Stimulated activated CD4-positive, alpha-beta T cell treated with anti-CD3 and anti-CD28 coated beads, TNF-alpha, amount 100 ng/mL, for 24 hours (primary cell): ENCODE measurements around the gene POMC.
"Not testable (repeated sequence)": the region's sequence is repeated elsewhere in the genome, so short reads cannot be mapped to it uniquely, and the experiment has no call there.

Source experiments
- DNase-seq, 3 experiments: peaks; one replicate each; pipeline ENCODE4 v3.0.0-alpha.2; 2020; ENCODE audit warnings: low read depth in 3 of 3

The POMC gene

GRCh38 chr2:25132299-25132635, 36.1 kb downstream of the POMC start:
- no peak for DNase-seq

GRCh38 chr2:25131567-25132298, 36.6 kb downstream of the POMC start:
- peak in 1 of 3 experiments; percentile 21 for DNase-seq

- DNase-seq: no peak
Measured at GRCh38 chr2:25131253-25131566, 37.2 kb downstream of the POMC start.

- DNase-seq: no peak
Measured at GRCh38 chr2:25129901-25130520, 38.4 kb downstream of the POMC start.

GRCh38 chr2:25127646-25128045, 40.7 kb downstream of the POMC start:
- DNase-seq: no peak

- DNase-seq: not testable (repeated sequence)
Measured at GRCh38 chr2:25127071-25127470, 41.3 kb downstream of the POMC start.

- DNase-seq: no peak
Measured at GRCh38 chr2:25125976-25126375, 42.4 kb downstream of the POMC start.

GRCh38 chr2:25125189-25125588, 43.2 kb downstream of the POMC start:
- no peak for DNase-seq

GRCh38 chr2:25123682-25124081, 44.7 kb downstream of the POMC start:
- DNase-seq: no peak

- DNase-seq: no peak
Measured at GRCh38 chr2:25122367-25122766, 46.0 kb downstream of the POMC start.

- no peak for DNase-seq
Measured at GRCh38 chr2:25119263-25119662, 49.1 kb downstream of the POMC start.

- DNase-seq: no peak
Measured at GRCh38 chr2:25116956-25117355, 51.4 kb downstream of the POMC start.

- DNase-seq: no peak
Measured at GRCh38 chr2:25115902-25116301, 52.5 kb downstream of the POMC start.

GRCh38 chr2:25115249-25115883, 53.0 kb downstream of the POMC start:
- no peak for DNase-seq

GRCh38 chr2:25112113-25112512, 56.3 kb downstream of the POMC start:
- no peak for DNase-seq
